ENCODE data around the gene APOA4. TPM values are rescaled to one million over a fixed set of nuclear protein-coding genes. Genes with fewer than 3 reads are reported as not detected.
"Not testable (repeated sequence)": the region's sequence is repeated elsewhere in the genome, so short reads cannot be mapped to it uniquely, and the experiment has no call there.

Gene APOA4
- total RNA-seq, 1 donor from 2014 or later, result not detected

GRCh38 chr11:116807601-116808261 lies 15.4 kb downstream of the APOA4 start:
- FAIRE-seq, result no peak
- DNase-seq (ENCODE audit: low spot score in 2 of 2), result no peak

GRCh38 chr11:116804001-116804400 lies 19.1 kb downstream of the APOA4 start:
- no peak for DNase-seq (ENCODE audit: low spot score in 2 of 2)
- no peak for FAIRE-seq

- not testable (repeated sequence) for DNase-seq (ENCODE audit: low spot score in 2 of 2); FAIRE-seq
Observed at GRCh38 chr11:116801662-116802061, 21.4 kb downstream of the APOA4 start.

- FAIRE-seq (no peak), DNase-seq (ENCODE audit: low spot score in 2 of 2) (no peak)
Observed at GRCh38 chr11:116800610-116801009, 22.5 kb downstream of the APOA4 start.

GRCh38 chr11:116798368-116798767 lies 24.7 kb downstream of the APOA4 start:
- DNase-seq (ENCODE audit: low spot score in 2 of 2) (no peak), FAIRE-seq (no peak)

- FAIRE-seq (no peak), DNase-seq (ENCODE audit: low spot score in 2 of 2) (no peak)
Observed at GRCh38 chr11:116797816-116798215, 25.3 kb downstream of the APOA4 start.

GRCh38 chr11:116796548-116796947 lies 26.6 kb downstream of the APOA4 start:
- no peak for FAIRE-seq
- DNase-seq (ENCODE audit: low spot score in 2 of 2), result no peak

GRCh38 chr11:116794851-116795250 lies 28.3 kb downstream of the APOA4 start:
- no peak for FAIRE-seq
- no peak for DNase-seq (ENCODE audit: low spot score in 2 of 2)

- DNase-seq (ENCODE audit: low spot score in 2 of 2), result no peak
Observed at GRCh38 chr11:116793772-116794097, 29.4 kb downstream of the APOA4 start.

GRCh38 chr11:116792869-116793771 lies 30.0 kb downstream of the APOA4 start:
- DNase-seq (ENCODE audit: low spot score in 2 of 2), result no peak

More at GRCh38 chr11:116793772-116794097, 29.4 kb downstream of the APOA4 start:
- no peak for FAIRE-seq

GRCh38 chr11:116792144-116792868 lies 30.8 kb downstream of the APOA4 start:
- no peak for DNase-seq (ENCODE audit: low spot score in 2 of 2)
- FAIRE-seq, result no peak

More at GRCh38 chr11:116792869-116793771, 30.0 kb downstream of the APOA4 start:
- FAIRE-seq, result no peak

GRCh38 chr11:116791813-116792143 lies 31.3 kb downstream of the APOA4 start, which contains the start of gene APOA5:
APOA5 (minus strand) TSS chr11:116791879; CDS start chr11:116791860, 19 bp downstream.
- no peak for FAIRE-seq
- DNase-seq (ENCODE audit: low spot score in 2 of 2), result no peak

- FAIRE-seq (no peak), DNase-seq (ENCODE audit: low spot score in 2 of 2) (peak; percentile 86 to 89)
Observed at GRCh38 chr11:116791002-116791812, 31.9 kb downstream of the APOA4 start.

GRCh38 chr11:116790167-116791001 lies 32.7 kb downstream of the APOA4 start:
- DNase-seq (ENCODE audit: low spot score in 2 of 2), result no peak
- no peak for FAIRE-seq

GRCh38 chr11:116788975-116789374 lies 34.1 kb downstream of the APOA4 start:
- no peak for FAIRE-seq

GRCh38 chr11:116788534-116788933 lies 34.6 kb downstream of the APOA4 start:
- FAIRE-seq (no peak), DNase-seq (ENCODE audit: low spot score in 2 of 2) (peak in 1 of 2 donors; percentile 40)

More at GRCh38 chr11:116788975-116789374, 34.1 kb downstream of the APOA4 start:
- no peak for DNase-seq (ENCODE audit: low spot score in 2 of 2)

- DNase-seq (ENCODE audit: low spot score in 2 of 2), result peak; percentile 91 to 94
- FAIRE-seq, result no peak
Observed at GRCh38 chr11:116787786-116788486, 35.2 kb downstream of the APOA4 start, which contains the start of gene ZPR1. ZPR1 (minus strand) TSS chr11:116788023; CDS start chr11:116787990, 33 bp downstream.

GRCh38 chr11:116787436-116787785 lies 35.7 kb downstream of the APOA4 start:
- no peak for DNase-seq (ENCODE audit: low spot score in 2 of 2)

GRCh38 chr11:116786966-116787365 lies 36.1 kb downstream of the APOA4 start:
- no peak for FAIRE-seq
- DNase-seq (ENCODE audit: low spot score in 2 of 2), result no peak

More at GRCh38 chr11:116787436-116787785, 35.7 kb downstream of the APOA4 start:
- no peak for FAIRE-seq

All from frontal cortex (tissue), 4 donors.